A549 (cell line): ENCODE results near the gene CISD3.

Source experiments
- CHD4 ChIP-seq: fragments of 200-600 bp; sonication (generic); IDR thresholded peaks from 2 replicates; pipeline ENCODE4 v1.6.1; 2016; ENCODE audit warnings: antibody characterized with exemption, mild to moderate bottlenecking, borderline replicate concordance
- JUN ChIP-seq, 2 experiments: fragments of >200 bp; sonication (Bioruptor Twin); formaldehyde crosslinking; IDR thresholded peaks; 2 replicates in 1 of 2; 3 replicates in 1 of 2; pipeline ENCODE4 v1.6.1; 2016 to 2017
- RFX5 ChIP-seq: fragments of 450-650 bp; IDR thresholded peaks from 2 replicates; pipeline ENCODE4 v1.7.1; 2014; ENCODE audit warnings: antibody characterized with exemption, mild to moderate bottlenecking, moderate library complexity
- SMC3 ChIP-seq: fragments of >200 bp; sonication (Bioruptor Twin); formaldehyde crosslinking; IDR thresholded peaks from 3 replicates; pipeline ENCODE4 v1.6.1; 2018; ENCODE audit warnings: inconsistent platforms
- TF ChIP-seq, protein P1 (sequence below): IDR thresholded peaks from 2 replicates; pipeline ENCODE4 v1.6.1; 2012; ENCODE audit warnings: low read depth, borderline replicate concordance

DNA sequence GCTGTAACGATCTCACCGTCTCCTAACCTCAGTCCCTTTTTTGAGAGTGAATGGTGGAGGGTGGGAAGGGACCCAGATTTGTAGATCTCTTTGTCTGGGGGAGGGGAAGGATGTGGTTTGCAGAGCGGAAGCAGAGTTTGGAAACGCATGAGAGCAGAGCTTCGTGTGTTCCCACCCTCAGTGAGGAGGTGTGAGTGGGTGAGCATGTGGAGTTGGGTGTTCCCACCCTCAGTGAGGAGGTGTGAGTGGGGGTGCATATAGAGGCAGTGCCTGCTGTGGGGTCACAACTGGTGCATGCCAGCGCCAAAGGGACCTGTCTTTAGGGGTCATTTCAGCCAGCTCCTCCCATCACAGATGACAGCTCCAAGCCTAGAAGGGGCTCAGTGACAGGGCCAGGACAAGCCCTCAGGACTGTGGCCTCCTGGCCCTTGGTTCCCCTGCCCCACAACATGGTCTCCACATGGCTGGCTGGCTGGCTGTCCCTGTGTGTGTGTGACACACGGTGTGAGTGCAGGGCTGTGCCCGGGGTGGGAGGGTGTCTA is 1.8 kb upstream of the CISD3 start:
- TF ChIP-seq RFX5: no peak
- TF ChIP-seq JUN (IDR thresholded peaks at IDR 0.05): no peak
- TF ChIP-seq, protein P1, sequence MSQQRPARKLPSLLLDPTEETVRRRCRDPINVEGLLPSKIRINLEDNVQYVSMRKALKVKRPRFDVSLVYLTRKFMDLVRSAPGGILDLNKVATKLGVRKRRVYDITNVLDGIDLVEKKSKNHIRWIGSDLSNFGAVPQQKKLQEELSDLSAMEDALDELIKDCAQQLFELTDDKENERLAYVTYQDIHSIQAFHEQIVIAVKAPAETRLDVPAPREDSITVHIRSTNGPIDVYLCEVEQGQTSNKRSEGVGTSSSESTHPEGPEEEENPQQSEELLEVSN: no peak
- TF ChIP-seq CHD4: no peak
- no peak for TF ChIP-seq SMC3
